ENCODE results near the gene CCDC157. TPM values are rescaled to one million over a fixed set of nuclear protein-coding genes. Genes with fewer than 3 reads are reported as not detected.

The CCDC157 gene
- total and polyA plus RNA-seq, 10 of the 15 experiments (the other 5 are each of a cell fraction or from before 2014, with no cell fraction given) = 0.10 to 2.8 (median 1.2) TPM

DNA sequence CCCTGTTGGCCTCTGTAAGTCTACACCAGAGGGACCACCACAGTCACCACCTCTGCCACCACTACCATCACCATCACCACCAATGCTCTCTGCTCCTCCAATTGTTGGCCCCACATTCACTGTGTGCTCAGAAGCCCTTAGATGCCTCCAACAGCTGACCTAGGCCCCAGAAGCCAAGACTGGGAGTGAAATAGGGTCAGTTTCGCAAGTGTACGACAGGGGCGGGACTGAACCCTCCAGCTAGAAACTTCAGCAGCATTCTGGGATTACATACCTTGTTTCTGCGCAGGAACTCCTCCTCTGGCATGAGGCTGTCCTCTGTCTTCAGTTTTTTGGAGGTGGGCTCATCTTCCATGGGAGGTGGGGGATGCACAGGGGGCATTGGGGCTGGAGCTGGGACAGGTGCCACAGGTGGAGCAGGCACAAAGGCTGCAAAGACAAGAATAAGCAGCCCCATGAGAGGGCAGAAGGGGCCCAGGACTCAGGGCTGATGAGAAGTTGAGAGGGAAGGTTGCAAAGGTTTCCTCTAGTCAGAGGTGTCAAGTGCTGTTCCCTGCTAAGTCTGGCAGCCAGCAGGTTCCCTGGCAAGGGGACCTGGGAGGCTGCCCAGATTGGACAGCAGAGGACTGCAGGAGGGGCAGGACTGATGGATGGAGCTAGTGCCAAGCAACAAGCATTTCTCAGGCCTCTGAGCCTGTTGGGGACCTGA, 19.9 kb upstream of the CCDC157 start:
- Histone ChIP-seq H2AFZ (ENCODE audit: control insufficient read depth, low read depth, low read length) (no peak overlapping the region), H3K36me3 (ENCODE audit: control insufficient read depth in 2 of 2, insufficient read depth in 2 of 2, low read length in 1 of 2) (peaks cover 65 to 68% of the 10 kb centered on the region in 2 experiments), H3K9ac (ENCODE audit: control insufficient read depth, insufficient read depth, low read length) (no peak overlapping the region), H3K27me3 (replicated peaks in 1 of 2; ENCODE audit: control insufficient read depth in 2 of 2, insufficient read depth in 2 of 2, low read length in 1 of 2) (no peaks in the 10 kb centered on the region), H3K4me3 (no peak overlapping the region), H3K9me3 (replicated peaks; ENCODE audit: control insufficient read depth, insufficient read depth, low read length) (no peaks in the 10 kb centered on the region), H3K4me1 (ENCODE audit: control insufficient read depth, insufficient read depth, low read length) (no peaks in the 10 kb centered on the region), H3K27ac (ENCODE audit: control insufficient read depth, insufficient read depth) (no peak overlapping the region), H3K4me2 (ENCODE audit: control insufficient read depth, insufficient read depth) (no peak overlapping the region), H3K79me2 (ENCODE audit: control insufficient read depth, insufficient read depth, low read length) (no peaks in the 10 kb centered on the region), H4K20me1 (ENCODE audit: control insufficient read depth, insufficient read depth) (no peaks in the 10 kb centered on the region)
- ChIA-PET SMC1A (ENCODE audit: uncharacterized antibody, unreplicated experiment) (no interaction called here), CTCF (interaction anchor here (2.2 kb wide), 1 partner anchor 49 kb away, joined by 16 read pairs; the partner anchor contains the start of gene CASTOR1), POLR2A (no interaction called here), RAD21 (ENCODE audit: unreplicated experiment) (interaction anchor here (1.2 to 2.1 kb wide), 2 partner anchors 10 to 49 kb away, joined by 3 to 4 read pairs; partner anchors contain the start of gene TBC1D10A)
- FAIRE-seq (no peak), ATAC-seq (no peak), DNase-seq (ENCODE audit: low read depth, low spot score) (no peak)
- no TSS peak for BruUV-seq (replicated peaks)
- in situ Hi-C loops (cut with MboI) = no loop called here
- 93% methylated on average over 4 of the region's 4 CpGs for WGBS (ENCODE audit: insufficient coverage, insufficient replicate concordance, low lambda C conversion rate, missing lambda C conversion rate)
- TF ChIP-seq FOS (IDR thresholded peaks at IDR 0.05; ENCODE audit: borderline replicate concordance, extremely low read depth, insufficient read length) = no peak
- no peak for TF ChIP-seq NFIC (IDR thresholded peaks at IDR 0.05; ENCODE audit: low read depth, low read length)
- TF ChIP-seq KLF5 (IDR thresholded peaks at IDR 0.05; ENCODE audit: partially characterized antibody) = no peak
- no peak for TF ChIP-seq SUZ12 (IDR thresholded peaks at IDR 0.05; ENCODE audit: unreplicated experiment)
- TF ChIP-seq WRNIP1 (IDR thresholded peaks at IDR 0.05; ENCODE audit: borderline replicate concordance, low read depth, low read length) = no peak
- no peak for TF ChIP-seq STAT1 (conservative IDR thresholded peaks at IDR 0.05)
- no peak for TF ChIP-seq POU2F2 (IDR thresholded peaks at IDR 0.05; ENCODE audit: borderline replicate concordance, low read depth, low read length)
- TF ChIP-seq, protein P1, sequence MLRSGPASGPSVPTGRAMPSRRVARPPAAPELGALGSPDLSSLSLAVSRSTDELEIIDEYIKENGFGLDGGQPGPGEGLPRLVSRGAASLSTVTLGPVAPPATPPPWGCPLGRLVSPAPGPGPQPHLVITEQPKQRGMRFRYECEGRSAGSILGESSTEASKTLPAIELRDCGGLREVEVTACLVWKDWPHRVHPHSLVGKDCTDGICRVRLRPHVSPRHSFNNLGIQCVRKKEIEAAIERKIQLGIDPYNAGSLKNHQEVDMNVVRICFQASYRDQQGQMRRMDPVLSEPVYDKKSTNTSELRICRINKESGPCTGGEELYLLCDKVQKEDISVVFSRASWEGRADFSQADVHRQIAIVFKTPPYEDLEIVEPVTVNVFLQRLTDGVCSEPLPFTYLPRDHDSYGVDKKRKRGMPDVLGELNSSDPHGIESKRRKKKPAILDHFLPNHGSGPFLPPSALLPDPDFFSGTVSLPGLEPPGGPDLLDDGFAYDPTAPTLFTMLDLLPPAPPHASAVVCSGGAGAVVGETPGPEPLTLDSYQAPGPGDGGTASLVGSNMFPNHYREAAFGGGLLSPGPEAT (IDR thresholded peaks at IDR 0.05; ENCODE audit: low read depth) = no peak
- TF ChIP-seq, protein P2, sequence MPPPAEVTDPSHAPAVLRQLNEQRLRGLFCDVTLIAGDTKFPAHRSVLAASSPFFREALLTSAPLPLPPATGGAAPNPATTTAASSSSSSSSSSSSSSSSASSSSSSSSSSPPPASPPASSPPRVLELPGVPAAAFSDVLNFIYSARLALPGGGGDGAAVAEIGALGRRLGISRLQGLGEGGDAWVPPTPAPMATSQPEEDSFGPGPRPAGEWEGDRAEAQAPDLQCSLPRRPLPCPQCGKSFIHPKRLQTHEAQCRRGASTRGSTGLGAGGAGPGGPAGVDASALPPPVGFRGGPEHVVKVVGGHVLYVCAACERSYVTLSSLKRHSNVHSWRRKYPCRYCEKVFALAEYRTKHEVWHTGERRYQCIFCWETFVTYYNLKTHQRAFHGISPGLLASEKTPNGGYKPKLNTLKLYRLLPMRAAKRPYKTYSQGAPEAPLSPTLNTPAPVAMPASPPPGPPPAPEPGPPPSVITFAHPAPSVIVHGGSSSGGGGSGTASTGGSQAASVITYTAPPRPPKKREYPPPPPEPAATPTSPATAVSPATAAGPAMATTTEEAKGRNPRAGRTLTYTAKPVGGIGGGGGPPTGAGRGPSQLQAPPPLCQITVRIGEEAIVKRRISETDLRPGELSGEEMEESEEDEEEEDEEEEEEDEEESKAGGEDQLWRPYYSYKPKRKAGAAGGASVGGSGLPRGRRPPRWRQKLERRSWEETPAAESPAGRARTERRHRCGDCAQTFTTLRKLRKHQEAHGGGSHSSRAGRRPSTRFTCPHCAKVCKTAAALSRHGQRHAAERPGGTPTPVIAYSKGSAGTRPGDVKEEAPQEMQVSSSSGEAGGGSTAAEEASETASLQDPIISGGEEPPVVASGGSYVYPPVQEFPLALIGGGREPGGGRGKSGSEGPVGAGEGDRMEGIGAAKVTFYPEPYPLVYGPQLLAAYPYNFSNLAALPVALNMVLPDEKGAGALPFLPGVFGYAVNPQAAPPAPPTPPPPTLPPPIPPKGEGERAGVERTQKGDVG (CRISPR knock-in tag; IDR thresholded peaks at IDR 0.05) = no peak
- intact Hi-C loops (cut with micrococcal nuclease; ENCODE audit: unreplicated experiment) = no loop called here
